NCI-H2107 treated with DMSO at 0.1 percent for 48 hours (cell line): ENCODE data around the gene PTAR1.

Source experiments
- DNase-seq: peaks from one replicate; lab custom pipeline; 2025; ENCODE audit not compliant: unreplicated experiment; lab: John Stamatoyannopoulos, UW

Gene PTAR1

GRCh38 chr9:69753830-69754229, 6.0 kb downstream of the PTAR1 start:
- DNase-seq: no peak

- DNase-seq: no peak
These were observed 9.7 kb downstream of the PTAR1 start for GRCh38 chr9:69750085-69750484.

GRCh38 chr9:69748304-69748703, 11.5 kb downstream of the PTAR1 start:
- no peak for DNase-seq

- DNase-seq: no peak
These were observed 12.8 kb downstream of the PTAR1 start for GRCh38 chr9:69746859-69747560.

- no peak for DNase-seq
These were observed 13.9 kb downstream of the PTAR1 start for GRCh38 chr9:69745716-69746437.

- DNase-seq: no peak
These were observed 15.0 kb downstream of the PTAR1 start for GRCh38 chr9:69744688-69745380.

GRCh38 chr9:69743930-69744329, 15.9 kb downstream of the PTAR1 start:
- DNase-seq: no peak

GRCh38 chr9:69740872-69741505, 18.8 kb downstream of the PTAR1 start:
- no peak for DNase-seq

GRCh38 chr9:69731348-69731747, 28.5 kb downstream of the PTAR1 start:
- no peak for DNase-seq

- no peak for DNase-seq
These were observed 39.8 kb downstream of the PTAR1 start for GRCh38 chr9:69719983-69720382.

- DNase-seq: no peak
These were observed 40.4 kb downstream of the PTAR1 start for GRCh38 chr9:69719367-69719766.

- DNase-seq: no peak
These were observed 41.6 kb downstream of the PTAR1 start for GRCh38 chr9:69718218-69718617.

- DNase-seq: no peak
These were observed 44.0 kb downstream of the PTAR1 start for GRCh38 chr9:69715825-69716224.

- DNase-seq: no peak
These were observed 44.7 kb downstream of the PTAR1 start for GRCh38 chr9:69715096-69715495.

- no peak for DNase-seq
These were observed 62.3 kb downstream of the PTAR1 start for GRCh38 chr9:69697475-69697874.

- DNase-seq: peak; percentile 0
These were observed 63.0 kb downstream of the PTAR1 start for GRCh38 chr9:69696802-69697201.

- DNase-seq: no peak
These were observed 69.7 kb downstream of the PTAR1 start for GRCh38 chr9:69689991-69690538.

GRCh38 chr9:69683927-69684326, 75.9 kb downstream of the PTAR1 start:
- DNase-seq: no peak

- DNase-seq: no peak
These were observed 80.8 kb downstream of the PTAR1 start for GRCh38 chr9:69678843-69679538.

GRCh38 chr9:69677931-69678330, 81.9 kb downstream of the PTAR1 start:
- DNase-seq: no peak

GRCh38 chr9:69675563-69675962, 84.2 kb downstream of the PTAR1 start:
- no peak for DNase-seq
